Measurements from ENCODE around the gene C2CD4B. TPM values are rescaled to one million over a fixed set of nuclear protein-coding genes. Genes with fewer than 3 reads are reported as not detected.

The C2CD4B gene
- polyA plus RNA-seq, 3 donors, result 0.05 TPM; not detected in 2

DNA sequence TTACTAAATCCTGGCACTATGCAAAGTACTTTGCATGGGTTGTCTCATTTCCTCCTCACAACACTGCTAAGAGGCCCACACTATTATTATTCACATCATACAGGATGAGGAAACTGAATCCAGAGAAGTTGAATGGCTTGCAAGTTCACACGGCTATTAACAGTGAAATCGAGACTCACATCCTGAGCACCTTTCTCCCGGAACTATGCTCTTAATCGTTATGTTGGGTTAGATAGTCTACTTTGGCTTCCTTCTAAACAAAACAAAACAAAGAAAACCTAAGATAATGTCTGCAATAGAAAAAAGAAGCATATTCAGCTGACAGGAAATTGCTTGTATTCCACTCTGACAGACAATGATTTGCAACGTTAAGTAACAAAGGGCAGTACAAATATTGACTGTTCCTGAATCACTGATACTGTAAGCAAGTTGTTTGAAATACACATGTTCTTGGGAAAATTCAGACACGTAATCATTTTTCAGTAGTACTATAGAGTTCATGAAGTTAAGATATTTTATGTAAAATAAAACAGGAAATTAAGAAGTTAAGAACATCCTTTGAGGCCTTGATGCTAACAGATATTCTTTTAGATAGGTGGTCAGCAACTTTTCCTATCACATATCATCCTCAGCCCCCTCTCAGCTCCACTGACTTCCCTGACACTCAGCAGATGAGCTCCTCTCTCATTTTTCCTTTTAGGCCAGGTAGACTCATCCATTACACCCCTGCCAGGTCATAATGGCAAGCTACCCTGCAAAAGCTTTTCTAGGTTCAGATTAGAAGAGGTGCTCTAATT lies 40.7 kb downstream of the C2CD4B start:
- Mint-ChIP-seq H3K36me3 (no peaks in the 10 kb centered on the region), H3K9me3 (peaks cover 0 to 7% (median 3%) of the 10 kb centered on the region in 7 donors), H3K4me1 (peaks cover 25% of the 10 kb centered on the region), H3K4me3 (peak overlapping the region in 1 of 2 donors; percentile 52), H3K27ac (peak overlapping the region in 5 of 7 donors; percentile 15 to 74 (median 36)), H3K27me3 (ENCODE audit: low read depth in 3 of 3) (peaks cover 0 to 6% (median 3%) of the 10 kb centered on the region in 3 donors)
- Histone ChIP-seq H3K4me3 (replicated peaks in 1 of 3; ENCODE audit: low read depth in 2 of 3, low read length in 3 of 3) (peak overlapping the region in 1 of 3 experiments; percentile 12), H4K20me1 (ENCODE audit: insufficient read depth, low read length) (no peaks in the 10 kb centered on the region), H3K9me3 (replicated peaks in 1 of 2; ENCODE audit: control insufficient read depth in 1 of 2, insufficient read depth in 1 of 2, low read length in 2 of 2) (no peaks in the 10 kb centered on the region), H2AFZ (ENCODE audit: insufficient read depth, low read depth, low read length, poor library complexity, severe bottlenecking) (peak overlapping the region; percentile 32), H3K9ac (ENCODE audit: insufficient read depth, low read length, poor library complexity, severe bottlenecking) (no peak overlapping the region), H3K36me3 (replicated peaks in 1 of 2; ENCODE audit: control insufficient read depth in 1 of 2, insufficient read depth in 2 of 2, low read length in 2 of 2) (no peaks in the 10 kb centered on the region), H3K79me2 (ENCODE audit: insufficient read depth, low read length) (no peaks in the 10 kb centered on the region), H3K27me3 (ENCODE audit: control insufficient read depth in 2 of 2, insufficient read depth in 2 of 2, low read length in 2 of 2) (no peaks in the 10 kb centered on the region), H3K27ac (ENCODE audit: low read depth in 1 of 2, low read length in 2 of 2) (peak overlapping the region in 1 of 2 donors; percentile 59), H3K4me1 (ENCODE audit: control insufficient read depth in 1 of 2, insufficient read depth in 2 of 2, low read length in 2 of 2) (peaks cover 14 to 20% of the 10 kb centered on the region in 2 donors), H3K4me2 (replicated peaks; ENCODE audit: extremely low read depth, low read length, poor library complexity, severe bottlenecking) (no peak overlapping the region)
- intact Hi-C loops (cut with micrococcal nuclease), result no loop called here
- peak in 2 of 3 donors; percentile 10 to 60 for DNase-seq
- TF ChIP-seq, protein P1, sequence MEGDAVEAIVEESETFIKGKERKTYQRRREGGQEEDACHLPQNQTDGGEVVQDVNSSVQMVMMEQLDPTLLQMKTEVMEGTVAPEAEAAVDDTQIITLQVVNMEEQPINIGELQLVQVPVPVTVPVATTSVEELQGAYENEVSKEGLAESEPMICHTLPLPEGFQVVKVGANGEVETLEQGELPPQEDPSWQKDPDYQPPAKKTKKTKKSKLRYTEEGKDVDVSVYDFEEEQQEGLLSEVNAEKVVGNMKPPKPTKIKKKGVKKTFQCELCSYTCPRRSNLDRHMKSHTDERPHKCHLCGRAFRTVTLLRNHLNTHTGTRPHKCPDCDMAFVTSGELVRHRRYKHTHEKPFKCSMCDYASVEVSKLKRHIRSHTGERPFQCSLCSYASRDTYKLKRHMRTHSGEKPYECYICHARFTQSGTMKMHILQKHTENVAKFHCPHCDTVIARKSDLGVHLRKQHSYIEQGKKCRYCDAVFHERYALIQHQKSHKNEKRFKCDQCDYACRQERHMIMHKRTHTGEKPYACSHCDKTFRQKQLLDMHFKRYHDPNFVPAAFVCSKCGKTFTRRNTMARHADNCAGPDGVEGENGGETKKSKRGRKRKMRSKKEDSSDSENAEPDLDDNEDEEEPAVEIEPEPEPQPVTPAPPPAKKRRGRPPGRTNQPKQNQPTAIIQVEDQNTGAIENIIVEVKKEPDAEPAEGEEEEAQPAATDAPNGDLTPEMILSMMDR (IDR thresholded peaks at IDR 0.05), result no peak
- 0% methylated on average over 1 of the region's 6 CpGs for WGBS (ENCODE audit: insufficient coverage)

DNA sequence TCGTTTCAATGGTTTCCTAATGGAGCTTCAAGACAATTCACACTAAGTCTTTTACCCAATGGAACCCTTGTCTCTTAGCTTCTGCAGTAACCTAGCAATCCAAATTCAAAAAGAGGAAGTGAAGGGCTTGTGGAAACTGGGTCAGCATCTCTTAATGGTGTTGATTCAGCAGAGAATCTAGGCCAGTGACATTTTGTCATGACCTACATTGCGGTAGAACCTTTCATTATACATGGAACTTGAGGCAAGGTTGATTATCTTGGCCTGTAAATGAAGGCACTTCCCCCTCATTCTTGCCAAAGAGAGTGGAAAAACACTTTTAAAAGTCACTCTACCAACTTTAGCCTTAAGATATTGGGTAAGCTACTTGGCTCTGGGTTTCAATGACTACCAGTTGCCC lies 42.8 kb downstream of the C2CD4B start:
- WGBS (ENCODE audit: insufficient coverage), result 86% methylated on average over 1 of the region's 2 CpGs

More for the DNA sequence above, 42.8 kb downstream of the C2CD4B start:
- Mint-ChIP-seq H3K9me3 (peaks cover 0 to 4% (median 2%) of the 10 kb centered on the region in 7 donors), H3K4me3 (no peak overlapping the region), H3K36me3 (no peaks in the 10 kb centered on the region), H3K27ac (no peak overlapping the region), H3K27me3 (ENCODE audit: low read depth in 3 of 3) (peaks cover 0 to 6% (median 5%) of the 10 kb centered on the region in 3 donors), H3K4me1 (peaks cover 37% of the 10 kb centered on the region)
- Histone ChIP-seq H3K4me1 (ENCODE audit: control insufficient read depth in 1 of 2, insufficient read depth in 2 of 2, low read length in 2 of 2) (peaks cover 24 to 31% of the 10 kb centered on the region in 2 donors), H3K27me3 (ENCODE audit: control insufficient read depth in 2 of 2, insufficient read depth in 2 of 2, low read length in 2 of 2) (no peaks in the 10 kb centered on the region), H4K20me1 (ENCODE audit: insufficient read depth, low read length) (no peaks in the 10 kb centered on the region), H3K9me3 (replicated peaks in 1 of 2; ENCODE audit: control insufficient read depth in 1 of 2, insufficient read depth in 1 of 2, low read length in 2 of 2) (no peaks in the 10 kb centered on the region), H3K27ac (ENCODE audit: low read depth in 1 of 2, low read length in 2 of 2) (no peak overlapping the region), H3K4me2 (replicated peaks; ENCODE audit: extremely low read depth, low read length, poor library complexity, severe bottlenecking) (no peak overlapping the region), H3K4me3 (replicated peaks in 1 of 3; ENCODE audit: low read depth in 2 of 3, low read length in 3 of 3) (no peak overlapping the region), H3K79me2 (ENCODE audit: insufficient read depth, low read length) (no peaks in the 10 kb centered on the region), H2AFZ (ENCODE audit: insufficient read depth, low read depth, low read length, poor library complexity, severe bottlenecking) (no peak overlapping the region), H3K9ac (ENCODE audit: insufficient read depth, low read length, poor library complexity, severe bottlenecking) (no peak overlapping the region), H3K36me3 (replicated peaks in 1 of 2; ENCODE audit: control insufficient read depth in 1 of 2, insufficient read depth in 2 of 2, low read length in 2 of 2) (no peaks in the 10 kb centered on the region)
- DNase-seq, result peak in 2 of 3 donors; percentile 24 to 55
- intact Hi-C loops (cut with micrococcal nuclease), result no loop called here
- TF ChIP-seq, protein P1 (IDR thresholded peaks at IDR 0.05), result no peak
